HL-60 (cell line): ENCODE results near the gene NOVA2.

Experiments used
- DNase-seq, 2 experiments: peaks; one replicate each; pipeline ENCODE4 v3.0.0-alpha.2; 2010 to 2020; ENCODE audit warnings: low read depth in 1 of 2, low spot score in 1 of 2
- H3K27ac ChIP-seq: fragments of 250-450 bp; sonication (Bioruptor Pico); replicated peaks from 2 replicates; pipeline ENCODE4 v1.5.1; 2020; ENCODE audit warnings: mild to moderate bottlenecking, moderate library complexity
- H3K27me3 ChIP-seq: fragments of 250-450 bp; sonication (Bioruptor Pico); 2 replicates; pipeline ENCODE4 v1.5.1; 2021; ENCODE audit warnings: mild to moderate bottlenecking, moderate library complexity; ENCODE audit not compliant: insufficient read depth, poor library complexity, severe bottlenecking
- H3K4me3 ChIP-seq: replicated peaks from 2 replicates; pipeline ENCODE4 v1.5.1; 2011; ENCODE audit warnings: mild to moderate bottlenecking, control low read depth, low read length; ENCODE audit not compliant: insufficient read depth
- CTCF ChIP-seq: IDR thresholded peaks from one replicate; pipeline ENCODE4 v1.5.1; 2011; ENCODE audit warnings: low read length, control low read depth, inconsistent platforms; ENCODE audit not compliant: insufficient read depth
- GABPA ChIP-seq: IDR thresholded peaks from 2 replicates; pipeline ENCODE4 v1.6.1; 2012; ENCODE audit warnings: low read depth
- POLR2AphosphoS5 ChIP-seq: IDR thresholded peaks from 2 replicates; pipeline ENCODE4 v1.6.1; 2012; ENCODE audit warnings: low read depth
- REST ChIP-seq: IDR thresholded peaks from 2 replicates; pipeline ENCODE4 v1.6.1; 2012; ENCODE audit warnings: low read depth; ENCODE audit not compliant: insufficient replicate concordance
- SPI1 ChIP-seq: IDR thresholded peaks from 2 replicates; pipeline ENCODE4 v1.6.1; 2012; ENCODE audit warnings: low read depth, mild to moderate bottlenecking, borderline replicate concordance

Gene NOVA2

GRCh38 chr19:45906221-45906620, 67.4 kb downstream of the NOVA2 start:
- no peaks in the 10 kb centered on the region for H3K27me3 ChIP-seq
- DNase-seq, result no peak
- no peak overlapping the region for H3K27ac ChIP-seq
- TF ChIP-seq POLR2AphosphoS5, result no peak
- TF ChIP-seq GABPA, result no peak
- no peak for TF ChIP-seq REST
- TF ChIP-seq SPI1, result no peak
- TF ChIP-seq CTCF, result no peak
- no peak overlapping the region for H3K4me3 ChIP-seq

- Histone ChIP-seq H3K27me3 (no peaks in the 10 kb centered on the region), H3K4me3 (no peak overlapping the region), H3K27ac (no peak overlapping the region)
- no peak for DNase-seq
- TF ChIP-seq CTCF, result no peak
- TF ChIP-seq SPI1, result no peak
- TF ChIP-seq REST, result no peak
- TF ChIP-seq POLR2AphosphoS5, result no peak
- TF ChIP-seq GABPA, result no peak
Measured at GRCh38 chr19:45905011-45905410, 68.7 kb downstream of the NOVA2 start.

- H3K27me3 ChIP-seq, result no peaks in the 10 kb centered on the region
- TF ChIP-seq SPI1, result no peak
- peak; percentile 75; the same call in 1 of the 2 replicates for TF ChIP-seq POLR2AphosphoS5
- no peak for TF ChIP-seq CTCF
- no peak for TF ChIP-seq REST
- no peak for TF ChIP-seq GABPA
- peak; percentile 88 to 96 for DNase-seq
- H3K27ac ChIP-seq, result peak overlapping the region; percentile 43
- H3K4me3 ChIP-seq, result peak overlapping the region; percentile 60
Measured at GRCh38 chr19:45902651-45903625, 70.7 kb downstream of the NOVA2 start.
